Measurements from ENCODE around the gene EFEMP1.

- TF ChIP-seq REST (IDR thresholded peaks at IDR 0.05; ENCODE audit: borderline replicate concordance in 1 of 2, low read depth in 1 of 2, low read length in 2 of 2) (no peak), ZFP36 (IDR thresholded peaks at IDR 0.05; ENCODE audit: borderline replicate concordance, low read depth, low read length, partially characterized antibody) (no peak), CTCF (CRISPR knock-in tag; IDR thresholded peaks at IDR 0.05) (no peak), HMGXB3 (CRISPR knock-in tag; IDR thresholded peaks at IDR 0.05; ENCODE audit: borderline replicate concordance) (no peak), USF2 (IDR thresholded peaks at IDR 0.05; ENCODE audit: low read depth, low read length) (no peak), USF2 (CRISPR knock-in tag; IDR thresholded peaks at IDR 0.05; ENCODE audit: borderline replicate concordance) (no peak), ZNF318 (CRISPR knock-in tag; IDR thresholded peaks at IDR 0.05) (no peak), NR1H2 (CRISPR knock-in tag; IDR thresholded peaks at IDR 0.05; ENCODE audit: borderline replicate concordance, low read depth) (no peak), TCF7 (IDR thresholded peaks at IDR 0.05; ENCODE audit: low read depth) (no peak), TCF7L2 (IDR thresholded peaks at IDR 0.05; ENCODE audit: low read depth, low read length) (no peak)
Observed at GRCh38 chr2:55907686-55908085, 15.9 kb downstream of the EFEMP1 start.
